ENCODE data around the gene FHIP1A. TPM values are rescaled to one million over a fixed set of nuclear protein-coding genes. Genes with fewer than 3 reads are reported as not detected.
"Not testable (repeated sequence)": the region's sequence is repeated elsewhere in the genome, so short reads cannot be mapped to it uniquely, and the experiment has no call there.

FHIP1A gene
- not detected for polyA plus RNA-seq (2012; ENCODE audit: insufficient read depth, insufficient read length)

DNA sequence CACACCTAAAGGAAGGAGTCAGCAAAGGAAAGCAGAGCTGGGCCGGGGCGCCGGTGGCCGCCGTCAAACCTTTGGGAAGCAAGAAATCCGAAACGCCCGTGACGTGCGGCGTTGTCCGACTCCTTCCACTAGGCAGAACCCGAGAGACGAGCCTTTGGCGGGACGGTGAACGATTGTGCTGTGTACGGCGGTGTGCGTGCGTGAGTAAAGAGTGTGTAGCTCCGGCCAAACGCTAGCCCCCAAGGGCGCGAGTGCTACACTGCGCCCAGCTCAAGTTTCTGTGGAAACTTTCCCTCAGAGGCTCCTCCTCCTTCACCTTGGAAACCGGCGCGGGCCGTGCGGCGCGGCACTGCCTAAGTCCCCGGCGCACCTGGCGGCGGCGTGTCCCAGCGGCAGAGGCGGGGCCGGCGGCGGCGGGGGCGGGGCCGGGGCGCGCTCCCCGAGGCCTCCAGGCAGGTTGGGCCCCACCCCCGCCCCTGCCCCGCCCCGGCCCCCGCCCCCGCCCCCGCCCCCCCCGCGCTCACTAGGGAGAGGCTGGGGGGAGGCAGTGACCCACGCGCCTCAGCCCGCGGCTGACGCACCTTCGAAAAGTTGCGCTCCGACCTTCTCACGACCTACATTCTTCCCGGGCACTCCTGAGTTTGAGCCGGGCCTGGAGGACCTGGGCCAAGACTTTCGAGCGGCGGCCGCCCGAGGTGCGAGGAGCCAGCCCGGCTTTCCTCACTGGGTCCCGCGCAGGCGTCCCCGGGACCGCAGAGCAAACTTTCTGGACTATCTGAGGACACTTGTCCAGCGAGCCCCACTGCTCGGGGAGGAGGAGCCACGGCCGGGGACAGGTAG lies at the start of gene FHIP1A:
Gene FHIP1A (plus strand): TSS at position 547 of the 840 bp plus-strand sequence. CDS start 157,084 bp downstream, outside the sequence.
- peak within 1 kb of the TSS; percentile 73 for H3K4me3 ChIP-seq (ENCODE audit: low read length)
- DNase-seq (ENCODE audit: low read depth, low spot score), result peak; percentile 78

DNA sequence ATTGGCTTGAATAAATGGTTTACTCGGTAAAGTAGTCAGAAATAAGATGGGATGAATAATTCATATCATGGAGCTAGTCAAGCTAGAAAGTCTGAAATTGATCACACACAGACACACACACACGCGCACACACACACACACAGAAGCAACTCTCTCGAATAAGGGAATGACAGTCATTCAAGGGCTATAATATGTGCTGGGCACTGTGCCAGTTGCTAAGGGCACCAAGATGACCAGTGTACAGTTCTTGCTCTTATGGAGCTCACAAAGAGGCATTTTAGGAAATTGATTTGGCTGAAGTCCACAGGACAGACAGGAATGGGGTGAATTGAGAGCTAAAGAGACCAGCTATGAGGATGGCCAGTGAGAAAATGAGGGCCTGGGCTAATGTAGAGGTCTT lies 49.4 kb upstream of the FHIP1A start:
- no peak overlapping the region for H3K4me3 ChIP-seq (ENCODE audit: low read length)
- DNase-seq (ENCODE audit: low read depth, low spot score), result no peak

DNA sequence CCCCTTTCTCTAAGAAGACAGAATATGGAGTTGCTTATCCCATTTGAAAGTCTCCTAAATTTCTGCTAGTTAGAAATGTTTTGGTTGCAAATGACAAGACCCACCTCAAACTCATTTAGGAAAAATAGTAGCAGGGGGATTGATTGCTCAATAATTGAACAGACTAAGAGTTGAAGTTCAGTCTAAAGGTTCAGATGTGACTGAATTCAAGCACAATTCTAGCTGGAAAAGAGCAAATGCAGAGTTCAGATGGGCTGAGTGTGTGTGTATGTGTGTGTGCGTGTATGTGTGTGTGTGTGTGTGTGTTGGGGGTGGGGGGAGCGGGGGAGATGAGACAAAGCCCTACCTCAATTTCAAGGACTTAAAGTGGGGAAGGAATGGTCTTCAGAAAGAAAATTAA lies 47.9 kb upstream of the FHIP1A start:
- no peak overlapping the region for H3K4me3 ChIP-seq (ENCODE audit: low read length)
- no peak for DNase-seq (ENCODE audit: low read depth, low spot score)

DNA sequence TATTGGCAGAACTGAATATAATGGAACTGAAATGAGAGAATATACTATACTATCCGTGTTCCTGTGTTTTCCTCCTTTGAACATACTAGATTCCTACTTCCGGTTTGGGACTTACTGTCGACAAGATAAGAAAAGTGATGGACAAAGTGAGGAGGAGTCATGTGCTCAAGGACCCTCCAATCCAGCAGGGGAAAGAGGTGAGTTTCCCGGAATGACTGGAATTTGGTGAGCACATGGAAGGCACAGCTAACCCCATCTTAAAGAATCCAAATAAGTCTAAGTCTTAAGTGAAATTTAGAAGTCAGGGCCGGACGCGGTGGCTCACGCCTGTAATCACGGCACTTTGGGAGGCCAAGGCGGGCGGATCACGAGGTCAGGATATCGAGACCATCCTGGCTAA lies 47.0 kb upstream of the FHIP1A start:
- no peak for DNase-seq (ENCODE audit: low read depth, low spot score)
- no peak overlapping the region for H3K4me3 ChIP-seq (ENCODE audit: low read length)

DNA sequence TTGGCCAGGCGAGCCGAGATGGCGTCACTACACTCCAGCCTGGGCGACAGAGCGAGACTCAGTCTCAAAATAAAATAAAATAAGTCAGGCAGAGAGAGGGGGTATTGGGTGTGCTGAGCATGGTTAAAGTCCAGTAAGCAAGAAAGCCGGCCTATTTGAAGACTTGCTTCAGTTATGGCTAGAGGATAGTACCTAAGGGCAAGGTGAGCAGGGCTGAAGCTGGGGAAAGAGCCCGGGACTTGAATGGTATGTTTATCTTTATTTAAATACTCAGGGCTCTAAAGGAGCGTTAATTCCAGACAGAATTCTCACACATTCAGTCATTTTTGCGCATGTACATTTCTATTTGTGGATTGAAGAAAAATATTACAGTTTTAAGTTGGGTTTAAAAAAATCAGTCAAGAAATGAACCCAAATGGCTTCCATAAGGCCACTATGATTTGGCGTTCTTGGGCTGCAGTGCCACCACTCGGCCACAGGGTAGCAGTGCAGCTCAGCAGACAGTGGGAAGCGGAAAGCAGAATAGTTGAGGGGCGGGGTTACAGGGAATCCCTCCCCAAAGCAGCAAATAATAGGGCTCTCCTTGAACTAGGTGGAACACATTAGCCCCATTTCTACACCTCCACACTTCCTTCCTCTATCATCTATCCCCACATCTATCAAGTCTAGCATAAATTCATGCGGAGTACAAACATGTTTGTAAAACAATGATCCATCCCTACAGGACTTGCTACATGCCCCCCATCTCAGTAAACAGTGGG lies 46.4 kb upstream of the FHIP1A start:
- peak; percentile 79 for DNase-seq (ENCODE audit: low read depth, low spot score)
- H3K4me3 ChIP-seq (ENCODE audit: low read length), result no peak overlapping the region

DNA sequence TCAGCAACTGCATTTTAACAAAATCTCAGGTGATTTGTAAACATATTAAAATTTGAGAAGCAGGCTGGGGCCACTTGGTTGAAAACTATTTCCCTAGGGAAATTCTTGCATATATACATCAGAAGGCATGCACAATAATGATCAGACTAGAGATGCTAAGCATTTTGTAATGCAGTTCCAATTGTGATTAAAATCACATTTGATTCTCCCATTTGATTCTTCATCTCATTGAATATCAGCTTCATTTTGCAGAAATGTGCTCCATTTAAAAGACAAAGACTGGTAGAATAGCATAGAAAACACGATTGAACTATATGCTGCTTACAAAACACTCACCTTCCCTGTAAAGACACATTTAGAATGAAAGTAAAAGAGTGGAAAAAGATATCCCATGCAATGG lies 32.4 kb upstream of the FHIP1A start:
- no peak for DNase-seq (ENCODE audit: low read depth, low spot score)
- no peak overlapping the region for H3K4me3 ChIP-seq (ENCODE audit: low read length)

DNA sequence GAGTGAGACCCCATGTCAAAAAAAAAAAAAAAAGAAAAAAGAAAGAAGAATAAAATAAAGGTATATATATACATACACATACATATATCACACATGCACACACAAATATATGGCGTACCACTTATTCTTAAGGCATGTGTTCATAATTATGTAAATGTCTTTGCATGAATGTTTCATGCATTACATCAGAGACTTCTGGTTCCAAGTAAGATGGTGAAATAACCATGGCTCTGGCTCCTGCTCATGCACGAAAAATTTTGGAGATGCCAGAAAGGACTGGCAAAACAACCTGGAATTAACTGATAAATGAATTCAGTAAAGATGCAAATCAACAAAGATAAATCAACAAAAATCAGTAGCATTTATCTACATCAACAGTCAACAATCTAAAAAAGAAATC lies 19.7 kb upstream of the FHIP1A start:
- H3K4me3 ChIP-seq (ENCODE audit: low read length), result no peak overlapping the region
- no peak for DNase-seq (ENCODE audit: low read depth, low spot score)

DNA sequence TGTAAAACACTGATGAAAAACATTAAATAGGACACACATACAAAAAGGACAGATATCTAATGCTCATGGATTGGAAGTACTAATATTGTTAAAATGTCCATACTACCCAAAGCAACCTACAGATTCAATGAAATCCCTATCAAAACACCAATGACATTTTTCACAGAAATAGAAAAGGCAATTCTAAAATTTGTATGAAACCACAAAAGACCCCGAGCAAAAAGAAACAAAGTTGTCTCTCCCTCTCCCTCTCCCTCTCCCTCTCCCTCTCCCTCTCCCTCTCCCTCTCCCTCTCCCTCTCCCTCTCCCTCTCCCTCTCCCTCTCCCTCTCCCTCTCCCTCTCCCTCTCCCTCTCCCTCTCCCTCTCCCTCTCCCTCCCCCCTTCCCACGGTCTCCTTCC lies 19.2 kb upstream of the FHIP1A start:
- not testable (repeated sequence) for H3K4me3 ChIP-seq (ENCODE audit: low read length); DNase-seq (ENCODE audit: low read depth, low spot score)

DNA sequence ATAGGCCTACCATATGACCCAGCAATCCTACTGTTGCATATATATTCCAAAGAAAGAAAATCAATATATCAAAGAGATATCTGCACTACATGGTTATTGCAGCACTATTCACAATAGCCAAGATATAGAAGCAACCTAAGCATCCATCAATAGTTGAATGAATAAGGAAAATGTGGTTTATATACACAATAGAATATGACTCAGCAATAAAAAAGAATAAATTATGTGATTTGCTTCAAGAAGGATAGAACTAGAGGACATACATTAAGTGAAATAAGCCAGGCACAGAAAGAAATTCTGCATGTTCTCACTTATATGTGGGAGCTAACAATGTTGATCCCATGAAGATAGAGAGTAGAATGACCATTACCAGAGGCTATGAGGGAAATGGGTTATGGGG lies 13.1 kb upstream of the FHIP1A start:
- no peak overlapping the region for H3K4me3 ChIP-seq (ENCODE audit: low read length)
- no peak for DNase-seq (ENCODE audit: low read depth, low spot score)

DNA sequence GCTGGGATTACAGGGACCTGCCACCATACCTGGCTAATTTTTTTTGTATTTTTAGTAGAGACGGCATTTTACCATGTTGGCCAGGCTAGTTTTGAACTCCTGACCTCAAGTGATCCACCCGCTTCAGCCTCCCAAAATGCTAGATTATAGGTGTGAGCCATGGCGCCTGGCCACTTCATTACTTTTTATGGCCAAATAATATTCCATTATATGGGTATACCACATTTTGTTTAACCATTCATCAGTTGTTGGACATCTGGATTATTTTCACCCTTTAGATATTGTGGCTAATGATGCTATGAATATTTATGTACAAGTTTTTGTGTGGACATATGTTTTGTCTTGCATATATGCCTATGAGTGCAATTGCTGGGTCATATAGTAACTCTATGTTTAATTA lies 8.6 kb upstream of the FHIP1A start:
- no peak overlapping the region for H3K4me3 ChIP-seq (ENCODE audit: low read length)
- DNase-seq (ENCODE audit: low read depth, low spot score), result no peak

DNA sequence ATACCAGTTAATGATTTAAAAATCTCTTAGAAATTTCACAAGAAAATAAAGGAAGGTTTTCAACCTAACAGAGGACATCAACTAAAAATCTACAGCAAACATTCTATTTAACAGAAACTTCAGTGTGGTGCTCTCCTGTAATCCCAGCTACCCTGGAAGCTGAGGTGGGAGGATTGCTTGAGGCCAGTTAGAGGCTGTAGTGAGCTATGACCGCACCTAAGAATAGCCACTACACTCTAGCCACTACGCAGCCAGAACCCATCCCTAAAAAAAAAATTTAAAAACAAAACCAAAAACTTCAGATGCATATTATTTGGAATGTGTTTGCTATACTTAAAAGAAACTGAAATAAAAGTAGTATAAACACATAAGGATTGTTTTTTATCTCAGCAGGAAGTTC lies 7.2 kb upstream of the FHIP1A start:
- no peak for DNase-seq (ENCODE audit: low read depth, low spot score)
- no peak overlapping the region for H3K4me3 ChIP-seq (ENCODE audit: low read length)

DNA sequence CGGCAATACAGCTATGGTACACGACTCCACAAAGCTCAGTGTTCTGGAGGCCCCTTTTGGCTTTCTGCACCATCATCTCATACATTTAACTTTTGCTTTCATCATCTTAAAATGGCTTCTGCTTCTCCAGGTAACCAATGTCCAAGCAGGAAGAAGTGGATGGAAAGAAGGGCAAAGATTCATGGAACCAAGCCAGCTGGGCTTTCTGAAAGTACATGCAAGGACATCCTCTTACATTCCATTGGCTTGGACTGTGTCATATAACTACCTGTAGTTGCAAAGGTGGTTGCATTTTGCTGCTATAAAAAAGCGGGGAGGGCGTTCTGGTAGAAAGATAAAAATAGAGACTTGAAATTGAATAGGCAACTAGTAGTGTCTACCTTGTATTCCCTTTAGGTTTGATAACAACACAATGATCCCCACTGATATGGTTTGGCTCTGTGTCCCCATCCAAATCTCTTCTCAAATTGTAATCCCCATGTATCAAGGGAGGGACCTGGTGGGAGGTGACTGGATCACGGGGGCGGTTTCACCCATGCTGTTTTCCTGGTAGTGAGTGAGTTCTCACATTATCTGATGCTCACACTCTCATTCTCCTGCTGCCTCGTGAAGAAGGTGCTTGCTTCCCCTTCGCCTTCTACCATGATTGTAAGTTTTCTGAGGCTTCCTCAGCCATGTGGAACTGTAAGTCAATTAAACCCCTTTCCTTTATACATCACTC lies 6.7 kb upstream of the FHIP1A start:
- DNase-seq (ENCODE audit: low read depth, low spot score), result no peak
- H3K4me3 ChIP-seq (ENCODE audit: low read length), result no peak overlapping the region

DNA sequence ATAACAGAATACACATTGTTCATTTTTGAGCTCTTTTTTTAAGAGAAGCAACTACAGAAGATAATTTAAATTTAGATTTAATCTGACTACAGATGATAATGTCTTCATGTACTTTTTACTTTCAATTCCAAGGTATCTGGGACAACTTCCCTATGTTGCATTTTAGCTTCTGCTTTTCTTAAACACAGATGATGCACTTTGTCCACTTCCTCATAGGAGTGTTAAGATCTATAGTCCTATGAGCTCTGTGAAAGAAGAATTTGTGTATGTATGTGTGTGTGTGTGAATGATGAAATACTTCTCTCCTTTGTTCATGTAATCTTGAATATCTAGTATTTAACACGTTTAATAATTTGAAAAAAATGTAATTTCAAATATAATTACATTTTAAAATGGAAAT lies 5.3 kb upstream of the FHIP1A start:
- H3K4me3 ChIP-seq (ENCODE audit: low read length), result no peak overlapping the region
- DNase-seq (ENCODE audit: low read depth, low spot score), result no peak

DNA sequence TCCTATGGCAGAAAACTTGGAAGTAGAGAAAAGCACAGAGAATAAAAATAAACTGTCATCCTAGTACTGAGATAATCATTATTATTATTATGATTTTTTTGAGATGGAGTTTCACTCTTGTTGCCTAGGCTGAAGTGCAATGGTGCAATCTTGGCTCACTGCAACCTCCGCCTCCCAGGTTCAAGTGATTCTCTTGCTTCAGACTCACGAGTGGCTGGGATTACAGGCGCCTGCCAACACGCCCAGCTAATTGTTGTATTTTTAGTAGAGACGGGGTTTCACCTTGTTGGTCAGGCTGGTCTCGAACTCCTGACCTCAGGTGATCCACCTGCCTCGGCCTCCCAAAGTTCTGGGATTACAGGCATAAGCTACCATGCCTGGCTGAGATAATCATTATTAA lies 4.2 kb upstream of the FHIP1A start:
- H3K4me3 ChIP-seq (ENCODE audit: low read length); DNase-seq (ENCODE audit: low read depth, low spot score): not testable (repeated sequence)

DNA sequence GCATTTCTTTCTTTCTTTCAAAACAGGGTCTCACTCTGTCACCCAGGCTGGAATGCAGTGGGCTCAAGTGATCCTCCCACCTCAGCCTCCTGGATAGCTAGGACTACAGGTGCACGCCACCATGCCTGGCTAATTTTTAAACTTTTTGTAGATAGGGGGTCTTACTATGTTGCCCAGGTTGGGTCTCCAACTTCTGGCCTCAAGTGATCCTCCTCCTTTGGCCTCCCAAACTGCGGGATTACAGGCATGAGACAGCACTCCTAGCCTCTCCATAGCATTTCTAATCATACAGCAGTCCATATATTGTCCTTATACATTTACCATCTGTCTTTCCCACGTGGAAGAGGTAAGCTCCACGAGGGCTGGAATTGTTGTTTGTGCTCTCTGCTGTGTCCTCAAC lies 2.0 kb upstream of the FHIP1A start:
- H3K4me3 ChIP-seq (ENCODE audit: low read length), result 0 out of 2 replicates have a peak overlapping the region, but pooled peaks have one; percentile 73
- DNase-seq (ENCODE audit: low read depth, low spot score), result no peak

DNA sequence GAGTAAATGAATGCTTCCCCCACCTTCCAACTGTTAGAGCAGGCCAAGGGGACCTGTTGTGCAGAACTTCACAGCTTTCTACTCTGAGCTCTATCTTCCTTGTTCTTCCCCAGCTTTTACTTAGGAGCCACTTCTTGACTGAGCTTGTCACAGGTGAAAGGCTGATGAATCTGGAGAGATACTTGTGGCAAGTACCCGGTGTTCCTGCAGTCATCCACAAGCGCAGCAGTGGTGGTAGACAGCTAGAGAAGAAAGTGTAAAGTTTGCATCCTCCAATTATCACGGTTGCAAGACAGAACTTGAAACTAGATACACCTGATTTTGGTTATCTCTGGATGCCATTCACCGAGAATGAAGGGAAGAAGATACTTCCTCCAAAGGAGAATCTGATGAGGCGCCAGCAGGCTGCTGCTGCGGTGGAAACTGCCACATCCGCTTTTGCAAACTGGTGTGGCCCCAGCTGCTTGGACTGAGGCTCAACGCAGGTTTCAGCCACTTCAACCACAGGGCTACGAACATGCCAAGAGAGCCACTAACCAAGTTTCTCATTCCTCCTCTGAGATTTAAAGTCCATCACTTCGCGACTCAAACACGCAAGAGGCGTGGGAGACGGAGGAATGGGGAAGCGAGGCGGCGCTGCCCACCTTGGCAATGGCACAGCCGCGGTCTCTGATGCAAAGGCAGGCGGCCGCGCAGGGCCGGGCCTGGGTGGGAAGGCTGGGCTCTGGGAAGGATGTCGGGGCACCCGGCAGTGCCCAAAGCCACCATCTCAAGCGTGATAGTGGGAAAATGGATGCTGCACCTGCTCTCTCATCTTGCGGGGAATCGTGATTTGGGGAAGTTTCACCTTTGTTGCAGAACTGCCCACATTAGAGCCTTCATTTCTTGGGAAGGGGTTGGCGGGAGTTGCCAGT lies 1.3 kb upstream of the FHIP1A start:
- peak overlapping the region; percentile 73 for H3K4me3 ChIP-seq (ENCODE audit: low read length)
- peak; percentile 73 for DNase-seq (ENCODE audit: low read depth, low spot score)

DNA sequence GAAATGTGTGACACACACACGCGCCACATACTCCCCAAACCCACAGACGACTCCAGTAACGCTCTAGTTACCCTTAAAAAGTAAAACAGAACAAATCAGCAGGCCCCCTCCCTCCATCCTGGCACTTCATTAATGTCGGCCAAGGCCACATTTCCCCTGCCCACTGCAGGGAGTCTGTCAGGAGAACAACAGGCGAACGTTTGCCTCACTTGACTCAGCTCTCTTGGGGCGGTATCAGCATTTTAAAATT lies 671 bp upstream of the FHIP1A start:
- H3K4me3 ChIP-seq (ENCODE audit: low read length), result peak overlapping the region; percentile 73
- DNase-seq (ENCODE audit: low read depth, low spot score), result no peak

DNA sequence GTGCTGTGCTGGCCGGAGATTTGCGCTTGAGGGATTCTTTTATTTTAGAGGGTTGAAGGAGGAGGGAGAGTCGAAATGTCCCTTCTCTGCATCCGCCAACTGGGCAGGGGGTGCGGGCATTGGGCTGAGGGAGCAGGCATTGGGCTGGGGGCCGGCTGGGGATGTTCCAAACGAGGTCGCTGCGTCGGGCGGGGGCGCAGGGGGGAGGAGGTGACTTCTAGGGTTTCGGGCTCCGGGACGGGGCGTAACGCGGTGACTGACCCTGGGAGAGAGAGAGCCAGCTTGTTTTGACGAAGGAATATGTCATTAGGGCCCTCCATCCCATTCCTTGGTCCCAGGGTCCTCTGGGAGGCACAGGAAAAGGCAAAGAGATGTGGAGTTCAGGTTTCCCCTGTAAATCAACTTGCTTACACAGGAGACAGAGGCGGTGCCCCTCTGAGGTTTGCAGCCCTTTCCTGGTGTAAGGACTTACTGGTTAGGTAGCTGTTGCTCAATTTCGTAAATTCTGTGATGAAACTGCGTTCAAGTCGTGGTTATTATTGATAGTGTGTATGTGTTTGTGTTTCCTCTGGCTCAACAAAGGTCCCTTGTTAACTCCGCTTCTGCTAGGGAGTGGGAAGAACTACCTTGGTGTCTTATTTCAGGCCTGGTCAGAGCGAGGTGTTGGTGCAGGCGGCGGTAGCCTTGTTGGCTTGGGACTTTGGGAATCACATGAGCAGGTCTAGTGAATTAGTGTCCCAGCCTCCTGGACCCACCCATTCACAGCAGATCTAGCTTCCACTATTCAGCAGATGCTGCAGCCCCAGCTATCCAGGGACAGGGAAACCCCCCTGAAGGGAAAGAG lies 716 bp downstream of the FHIP1A start:
- DNase-seq (ENCODE audit: low read depth, low spot score), result no peak
- H3K4me3 ChIP-seq (ENCODE audit: low read length), result peak overlapping the region; percentile 10; the same call in 1 of the 2 replicates
